Prostate gland (tissue), 2 donors: ENCODE data around the gene AOPEP.

Experiments
- CTCF ChIP-seq, 4 experiments: fragments of 200-600 bp in 2 of 4; fragments of 450-650 bp in 2 of 4; sonication (generic) in 2 of 4; IDR thresholded peaks; 1 replicate in 3 of 4; 2 replicates in 1 of 4; pipeline ENCODE4 v1.5.1; 2016 to 2019; ENCODE audit warnings: antibody characterized with exemption in 4 of 4, mild to moderate bottlenecking in 2 of 4, moderate library complexity in 2 of 4
- POLR2AphosphoS5 ChIP-seq: sonication (generic); formaldehyde crosslinking; IDR thresholded peaks from one replicate; pipeline ENCODE4 v1.6.1; 2017; ENCODE audit warnings: antibody characterized with exemption

GRCh38 chr9:94757158-94757557 is 30.7 kb downstream of the AOPEP start:
- no peak for TF ChIP-seq CTCF (IDR thresholded peaks at IDR 0.05)
- no peak for TF ChIP-seq POLR2AphosphoS5
